Hematopoietic multipotent progenitor cell treated with erythropoietin and hydrocortisone succinate and interleukin-3 and kit ligand, for 6 days (in vitro differentiated cells): ENCODE results near the gene STARD13.
"Not testable (repeated sequence)": the region's sequence is repeated elsewhere in the genome, so short reads cannot be mapped to it uniquely, and the experiment has no call there.

Experiments
- DNase-seq: peaks from one replicate; pipeline ENCODE4 v3.0.0-alpha.2; 2015

STARD13 gene

GRCh38 chr13:33174931-33175330 lies 110.6 kb downstream of the STARD13 start:
- DNase-seq, result no peak

- DNase-seq, result no peak
Measured at GRCh38 chr13:33174491-33174890, 111.1 kb downstream of the STARD13 start.

- DNase-seq, result no peak
Measured at GRCh38 chr13:33172911-33173310, 112.6 kb downstream of the STARD13 start.

DNA sequence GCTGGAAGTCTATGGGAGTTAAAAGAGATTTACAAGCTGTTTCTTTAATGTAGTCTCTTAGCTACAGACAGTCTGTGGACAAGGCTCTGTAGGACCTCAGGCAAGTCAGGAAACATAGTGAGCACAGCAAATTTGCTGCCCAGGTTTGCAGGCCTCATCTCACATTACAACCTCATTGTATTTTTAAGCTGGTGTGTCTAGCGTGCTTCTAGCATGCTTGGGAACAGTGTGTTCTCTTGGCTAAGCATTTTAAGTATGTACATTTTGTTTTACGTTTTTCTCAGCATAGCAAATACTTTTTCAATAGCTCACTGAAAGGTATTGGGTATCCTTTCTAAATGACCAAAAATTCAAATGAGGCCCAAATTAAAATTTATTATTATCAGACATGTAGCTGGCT lies 113.2 kb downstream of the STARD13 start:
- no peak for DNase-seq

DNA sequence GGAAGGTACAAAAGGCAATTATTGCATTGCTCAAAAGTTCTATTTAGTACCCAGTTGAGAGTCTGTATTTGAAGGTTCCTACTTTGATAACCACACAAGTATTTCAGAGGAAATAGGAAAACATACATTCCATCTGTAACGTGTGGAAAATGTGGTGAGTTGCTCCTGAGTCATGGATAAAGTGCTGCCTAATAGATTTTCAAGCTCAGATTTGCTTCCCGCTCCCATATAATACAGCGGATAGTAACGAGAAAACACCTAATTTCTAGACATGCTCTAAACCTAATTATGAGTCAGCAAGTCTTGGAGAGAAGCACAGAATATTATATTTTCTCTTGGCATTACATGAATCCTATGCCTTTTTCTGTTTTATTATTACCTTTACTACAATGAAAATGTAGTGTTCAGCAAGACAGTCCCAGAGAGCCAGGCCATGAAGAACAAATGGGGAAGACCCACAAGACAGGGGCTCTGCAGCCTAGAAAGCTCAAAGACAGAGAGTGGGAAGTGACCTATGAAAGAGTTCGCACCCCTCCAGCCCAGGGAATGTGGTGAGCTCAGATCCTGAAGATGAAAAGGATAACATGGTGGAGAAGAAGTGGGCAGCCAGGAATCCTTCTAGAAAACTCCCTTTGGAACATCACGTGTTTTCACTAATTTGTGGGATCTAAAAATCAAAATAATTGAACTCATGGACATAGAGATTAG lies 116.1 kb downstream of the STARD13 start:
- DNase-seq, result no peak

GRCh38 chr13:33168321-33168960 lies 117.1 kb downstream of the STARD13 start:
- DNase-seq, result no peak

- DNase-seq, result no peak
Measured at GRCh38 chr13:33167491-33167890, 118.1 kb downstream of the STARD13 start.

- no peak for DNase-seq
Measured at GRCh38 chr13:33165787-33166186, 119.8 kb downstream of the STARD13 start.

DNA sequence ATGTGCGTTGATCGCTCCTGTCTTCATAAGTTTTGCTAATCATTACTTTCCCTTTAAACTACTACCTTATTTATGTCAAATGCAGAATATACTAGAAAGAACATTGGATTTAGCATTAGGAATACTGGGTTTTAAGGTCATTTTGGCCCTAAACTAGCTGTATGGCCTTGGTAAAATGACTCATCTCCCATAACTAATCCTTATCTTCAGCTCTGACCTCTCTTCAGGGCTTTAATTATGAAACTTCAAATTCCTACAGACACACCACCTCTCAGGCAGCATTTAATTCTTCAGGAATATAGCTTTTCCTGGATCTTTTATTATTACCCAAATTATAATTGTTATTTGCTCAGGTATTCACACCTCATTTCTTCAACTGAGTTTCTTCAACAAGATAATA lies 121.2 kb downstream of the STARD13 start:
- no peak for DNase-seq

DNA sequence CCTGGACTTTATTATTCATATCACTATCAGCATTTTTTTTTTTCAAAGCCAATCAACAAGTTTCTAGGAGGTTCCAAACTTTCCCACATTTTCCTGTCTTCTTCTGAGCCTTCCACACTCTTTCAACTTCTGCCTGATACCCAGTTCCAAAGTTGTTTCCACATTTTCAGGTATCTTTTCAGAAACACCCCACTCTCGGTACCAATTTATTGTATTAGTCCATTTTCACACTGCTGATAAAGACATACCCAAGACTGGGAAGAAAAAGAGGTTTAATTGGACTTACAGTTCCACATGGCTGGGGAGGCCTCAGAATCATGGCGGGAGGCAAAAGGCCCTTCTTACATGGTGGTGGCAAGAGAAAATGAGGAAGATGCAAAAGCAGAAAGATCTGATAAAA lies 122.8 kb downstream of the STARD13 start:
- DNase-seq, result not testable (repeated sequence)

GRCh38 chr13:33158816-33159215 lies 126.7 kb downstream of the STARD13 start:
- DNase-seq, result no peak

DNA sequence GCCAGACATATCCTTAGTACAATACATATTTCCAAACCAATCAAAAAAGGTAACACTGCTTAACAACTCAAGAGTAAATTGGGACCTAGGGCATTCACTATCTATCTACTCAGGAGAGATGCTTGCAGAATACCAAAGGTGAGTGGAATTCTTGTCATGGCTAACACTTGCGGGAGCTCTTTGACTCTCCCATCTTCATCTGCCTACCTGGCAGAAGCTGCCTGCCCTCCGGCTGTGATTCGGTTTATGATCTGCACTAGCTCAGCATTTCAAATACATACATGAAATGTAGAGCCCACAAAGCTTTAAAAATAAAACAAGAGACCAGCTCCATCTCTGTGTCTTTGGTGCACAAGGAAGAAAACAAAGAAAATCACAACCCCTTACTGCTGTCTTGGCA lies 127.3 kb downstream of the STARD13 start:
- no peak for DNase-seq

- DNase-seq, result no peak
Measured at GRCh38 chr13:33154911-33155310, 130.6 kb downstream of the STARD13 start.

- no peak for DNase-seq
Measured at GRCh38 chr13:33153421-33154404, 131.8 kb downstream of the STARD13 start.

- no peak for DNase-seq
Measured at GRCh38 chr13:33152389-33152788, 133.2 kb downstream of the STARD13 start.

- no peak for DNase-seq
Measured at GRCh38 chr13:33150662-33151061, 134.9 kb downstream of the STARD13 start.

DNA sequence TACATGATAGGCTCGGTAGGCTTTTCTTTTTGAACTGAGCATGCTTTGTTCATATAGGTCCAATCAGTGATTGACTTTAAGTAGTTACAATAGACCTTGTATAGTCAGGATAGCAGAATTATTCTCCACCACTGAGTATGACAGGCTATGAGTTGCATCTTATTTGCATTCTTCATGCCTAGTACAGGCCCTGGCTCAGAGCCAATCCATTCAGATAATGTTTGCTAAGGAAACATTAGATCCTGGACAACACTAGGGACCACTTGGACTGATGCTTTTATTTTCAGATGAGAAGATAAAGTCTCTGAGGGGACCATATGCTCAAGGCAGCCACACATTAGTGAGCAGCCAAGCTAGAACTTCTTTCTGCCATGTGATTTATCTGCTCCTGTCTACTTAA lies 135.4 kb downstream of the STARD13 start:
- no peak for DNase-seq

DNA sequence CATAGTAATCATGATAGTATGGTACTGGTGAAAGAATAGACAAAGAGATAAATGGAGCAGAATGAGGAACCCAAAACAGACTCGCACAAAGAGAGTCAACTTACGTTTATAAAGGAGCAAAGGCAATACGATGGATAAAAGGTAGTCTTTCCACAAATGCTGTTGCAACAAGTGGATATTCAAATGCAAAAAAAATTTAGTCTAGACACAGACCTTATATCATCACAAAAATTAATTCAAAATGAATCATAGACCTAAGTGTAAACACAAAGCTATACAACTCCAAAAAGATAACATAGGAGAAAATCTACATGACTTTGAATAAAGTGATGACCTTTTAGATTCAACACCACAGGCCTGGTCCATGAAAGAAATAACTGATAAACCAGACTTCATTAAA lies 137.7 kb downstream of the STARD13 start:
- no peak for DNase-seq

GRCh38 chr13:33146843-33147611 lies 138.5 kb downstream of the STARD13 start:
- DNase-seq, result no peak

GRCh38 chr13:33145667-33146066 lies 139.9 kb downstream of the STARD13 start:
- no peak for DNase-seq

- DNase-seq, result no peak
Measured at GRCh38 chr13:33144358-33144784, 141.2 kb downstream of the STARD13 start.

DNA sequence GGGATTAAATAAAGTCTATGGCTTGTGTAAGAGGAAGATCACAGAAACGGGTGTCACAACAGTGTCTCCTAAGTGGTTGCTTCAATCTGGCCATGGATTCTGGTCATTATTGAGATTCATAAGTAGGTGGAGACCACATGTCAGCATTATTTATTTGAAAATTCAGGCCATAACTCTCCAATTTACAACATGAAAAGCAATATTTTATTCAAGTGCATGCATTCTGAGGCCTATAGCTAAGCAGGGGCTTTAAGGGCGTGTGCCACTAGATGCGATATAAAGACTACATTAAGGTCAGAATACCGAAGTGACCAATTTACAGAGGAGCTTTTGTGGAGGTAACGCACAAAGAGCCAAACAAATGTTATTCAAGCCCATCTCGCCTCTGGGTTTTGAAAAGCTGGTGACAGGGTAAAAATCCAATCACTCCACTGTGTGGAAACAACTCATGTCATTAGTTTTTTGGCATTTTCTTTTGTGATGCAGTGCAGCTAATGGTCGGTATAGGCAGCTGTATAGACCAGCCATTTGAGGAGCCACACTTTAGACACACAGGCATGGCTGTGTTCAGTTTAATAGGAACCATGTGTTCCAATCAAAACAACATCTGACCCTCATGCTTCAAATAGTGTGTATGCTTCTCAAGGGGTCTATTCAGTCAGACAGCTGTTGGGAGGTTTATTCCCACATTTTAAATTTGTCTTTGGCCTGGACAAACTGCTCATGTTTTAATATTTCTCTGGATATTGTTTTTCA lies 145.6 kb downstream of the STARD13 start:
- no peak for DNase-seq
